ENCODE measurements around the gene CACNA2D3. TPM values are rescaled to one million over a fixed set of nuclear protein-coding genes. Genes with fewer than 3 reads are reported as not detected.

CACNA2D3 gene
- total and polyA plus RNA-seq, 4 donors: 0.06 to 0.37 (median 0.08) TPM; not detected in 1

DNA sequence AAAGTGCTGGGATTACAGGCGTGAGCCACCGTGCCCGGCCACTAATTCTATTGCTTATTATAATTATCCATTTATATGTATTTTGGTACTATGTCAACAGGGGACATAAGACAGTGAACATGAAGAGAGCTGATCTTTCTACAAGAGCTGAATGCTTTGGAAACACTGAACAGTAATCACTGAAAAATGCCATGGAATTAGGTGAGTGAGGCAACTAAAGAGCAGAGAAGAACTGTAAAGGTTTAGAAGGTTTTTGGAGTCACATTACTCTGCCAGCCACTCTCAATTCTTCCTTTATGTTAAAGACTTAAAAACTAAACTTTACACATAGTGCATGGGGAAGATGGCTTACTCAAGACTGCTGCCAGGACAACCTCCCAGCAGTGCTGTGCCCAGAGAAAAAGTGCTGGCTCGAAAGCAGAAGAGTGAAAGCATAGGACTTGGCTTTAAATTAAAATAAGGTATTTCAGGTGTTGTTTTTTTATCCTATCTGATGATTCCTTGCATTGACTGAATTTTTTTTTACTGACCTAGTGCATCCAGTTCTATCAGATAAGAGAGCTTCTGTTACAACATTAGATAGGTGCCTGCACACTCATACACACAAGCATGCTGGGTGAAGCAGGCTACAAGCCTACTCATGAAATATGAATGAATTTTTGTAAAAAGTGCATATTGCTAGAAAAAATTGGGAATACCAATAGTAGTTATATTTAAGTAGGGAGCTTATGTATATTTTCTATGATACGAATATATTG lies 28.7 kb upstream of the CACNA2D3 start:
- Histone ChIP-seq H3K4me3 (ENCODE audit: low read depth in 1 of 3, low read length in 3 of 3) (no peak overlapping the region), H3K27me3 (ENCODE audit: control insufficient read depth in 4 of 4, insufficient read depth in 4 of 4, low read length in 3 of 4) (no peaks in the 10 kb centered on the region), H3K27ac (ENCODE audit: low read depth in 1 of 2, low read length in 2 of 2) (no peak overlapping the region), H3K4me1 (ENCODE audit: control insufficient read depth in 4 of 4, insufficient read depth in 4 of 4, low read length in 3 of 4) (no peaks in the 10 kb centered on the region), H3K36me3 (ENCODE audit: control insufficient read depth in 4 of 4, insufficient read depth in 3 of 4, low read depth in 1 of 4, low read length in 3 of 4) (no peaks in the 10 kb centered on the region), H3K9me3 (ENCODE audit: control insufficient read depth in 4 of 4, low read length in 3 of 4) (no peaks in the 10 kb centered on the region), H3K9ac (ENCODE audit: low read depth in 1 of 2, low read length in 2 of 2) (no peak overlapping the region)
- WGBS: 80% methylated on average over 5 of the region's 5 CpGs
- DNase-seq (ENCODE audit: low spot score): no peak
- no peak for TF ChIP-seq TAF1 (conservative IDR thresholded peaks at IDR 0.05)
- no peak for TF ChIP-seq SP1 (IDR thresholded peaks at IDR 0.05)
- no peak for TF ChIP-seq FOXA1 (IDR thresholded peaks at IDR 0.05)
- TF ChIP-seq GABPA (IDR thresholded peaks at IDR 0.05 in 1 of 2, conservative IDR thresholded peaks at IDR 0.05 in 1 of 2): no peak
- no peak for TF ChIP-seq YY1 (IDR thresholded peaks at IDR 0.05)
- no peak for TF ChIP-seq FOXA2 (IDR thresholded peaks at IDR 0.05)
- TF ChIP-seq RXRA (IDR thresholded peaks at IDR 0.05): no peak
- no peak for TF ChIP-seq JUND (IDR thresholded peaks at IDR 0.05)
- no peak for TF ChIP-seq NR2F2 (IDR thresholded peaks at IDR 0.05)
- TF ChIP-seq HNF4G (IDR thresholded peaks at IDR 0.05): no peak
- no peak for TF ChIP-seq REST (IDR thresholded peaks at IDR 0.05)
- TF ChIP-seq, protein P1, sequence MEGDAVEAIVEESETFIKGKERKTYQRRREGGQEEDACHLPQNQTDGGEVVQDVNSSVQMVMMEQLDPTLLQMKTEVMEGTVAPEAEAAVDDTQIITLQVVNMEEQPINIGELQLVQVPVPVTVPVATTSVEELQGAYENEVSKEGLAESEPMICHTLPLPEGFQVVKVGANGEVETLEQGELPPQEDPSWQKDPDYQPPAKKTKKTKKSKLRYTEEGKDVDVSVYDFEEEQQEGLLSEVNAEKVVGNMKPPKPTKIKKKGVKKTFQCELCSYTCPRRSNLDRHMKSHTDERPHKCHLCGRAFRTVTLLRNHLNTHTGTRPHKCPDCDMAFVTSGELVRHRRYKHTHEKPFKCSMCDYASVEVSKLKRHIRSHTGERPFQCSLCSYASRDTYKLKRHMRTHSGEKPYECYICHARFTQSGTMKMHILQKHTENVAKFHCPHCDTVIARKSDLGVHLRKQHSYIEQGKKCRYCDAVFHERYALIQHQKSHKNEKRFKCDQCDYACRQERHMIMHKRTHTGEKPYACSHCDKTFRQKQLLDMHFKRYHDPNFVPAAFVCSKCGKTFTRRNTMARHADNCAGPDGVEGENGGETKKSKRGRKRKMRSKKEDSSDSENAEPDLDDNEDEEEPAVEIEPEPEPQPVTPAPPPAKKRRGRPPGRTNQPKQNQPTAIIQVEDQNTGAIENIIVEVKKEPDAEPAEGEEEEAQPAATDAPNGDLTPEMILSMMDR (IDR thresholded peaks at IDR 0.05; ENCODE audit: low read depth, low read length, missing input control): no peak
- TF ChIP-seq, protein P2, sequence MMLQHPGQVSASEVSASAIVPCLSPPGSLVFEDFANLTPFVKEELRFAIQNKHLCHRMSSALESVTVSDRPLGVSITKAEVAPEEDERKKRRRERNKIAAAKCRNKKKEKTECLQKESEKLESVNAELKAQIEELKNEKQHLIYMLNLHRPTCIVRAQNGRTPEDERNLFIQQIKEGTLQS (IDR thresholded peaks at IDR 0.05): no peak
- TF ChIP-seq RAD21 (IDR thresholded peaks at IDR 0.05): no peak
- no peak for TF ChIP-seq HNF4A (conservative IDR thresholded peaks at IDR 0.05)
- TF ChIP-seq, protein P3, sequence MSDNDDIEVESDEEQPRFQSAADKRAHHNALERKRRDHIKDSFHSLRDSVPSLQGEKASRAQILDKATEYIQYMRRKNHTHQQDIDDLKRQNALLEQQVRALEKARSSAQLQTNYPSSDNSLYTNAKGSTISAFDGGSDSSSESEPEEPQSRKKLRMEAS (IDR thresholded peaks at IDR 0.05): no peak
- no peak for TF ChIP-seq EGR1 (IDR thresholded peaks at IDR 0.05; ENCODE audit: low read depth in 2 of 2)
- TF ChIP-seq, protein P4, sequence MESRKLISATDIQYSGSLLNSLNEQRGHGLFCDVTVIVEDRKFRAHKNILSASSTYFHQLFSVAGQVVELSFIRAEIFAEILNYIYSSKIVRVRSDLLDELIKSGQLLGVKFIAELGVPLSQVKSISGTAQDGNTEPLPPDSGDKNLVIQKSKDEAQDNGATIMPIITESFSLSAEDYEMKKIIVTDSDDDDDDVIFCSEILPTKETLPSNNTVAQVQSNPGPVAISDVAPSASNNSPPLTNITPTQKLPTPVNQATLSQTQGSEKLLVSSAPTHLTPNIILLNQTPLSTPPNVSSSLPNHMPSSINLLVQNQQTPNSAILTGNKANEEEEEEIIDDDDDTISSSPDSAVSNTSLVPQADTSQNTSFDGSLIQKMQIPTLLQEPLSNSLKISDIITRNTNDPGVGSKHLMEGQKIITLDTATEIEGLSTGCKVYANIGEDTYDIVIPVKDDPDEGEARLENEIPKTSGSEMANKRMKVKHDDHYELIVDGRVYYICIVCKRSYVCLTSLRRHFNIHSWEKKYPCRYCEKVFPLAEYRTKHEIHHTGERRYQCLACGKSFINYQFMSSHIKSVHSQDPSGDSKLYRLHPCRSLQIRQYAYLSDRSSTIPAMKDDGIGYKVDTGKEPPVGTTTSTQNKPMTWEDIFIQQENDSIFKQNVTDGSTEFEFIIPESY (IDR thresholded peaks at IDR 0.05): no peak
